Measurements from ENCODE around the gene ADGRG2. TPM values are rescaled to one million over a fixed set of nuclear protein-coding genes. Genes with fewer than 3 reads are reported as not detected.

ADGRG2 gene
- total and polyA plus RNA-seq, 2 donors (not counting 1 experiment from before 2014, with no cell fraction given): not detected

DNA sequence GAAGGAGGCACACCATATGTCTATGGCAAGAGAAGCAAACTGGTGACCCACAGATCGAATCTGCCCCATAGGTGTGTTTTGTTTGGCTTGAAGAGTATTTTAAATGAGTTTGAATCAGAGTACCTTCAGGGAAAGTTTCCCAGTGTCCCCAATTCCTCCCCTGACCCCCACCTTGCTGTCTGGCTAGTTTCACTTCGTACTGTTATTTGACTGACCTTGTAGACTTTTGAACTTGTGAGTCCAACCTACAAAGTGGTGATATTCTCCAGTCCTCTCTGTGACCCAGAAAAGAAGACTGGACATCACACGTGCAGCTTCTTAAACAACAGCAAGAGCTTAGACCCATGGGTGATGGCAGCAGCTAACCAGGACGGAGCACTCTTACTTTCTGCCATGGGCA lies 177.8 kb downstream of the ADGRG2 start:
- no peaks in the 10 kb centered on the region for H3K9me3 ChIP-seq (ENCODE audit: control extremely low read depth in 1 of 3, control insufficient read depth in 2 of 3, insufficient read depth in 1 of 3, low read length in 2 of 3)
- H2AFZ ChIP-seq (ENCODE audit: insufficient read depth, low read depth, low read length, poor library complexity, severe bottlenecking): no peak overlapping the region
- no peak overlapping the region for H3K4me3 ChIP-seq (ENCODE audit: control extremely low read depth in 1 of 5, extremely low read depth in 1 of 5, insufficient read depth in 1 of 5, low read depth in 2 of 5, low read length in 4 of 5)
- Mint-ChIP-seq H3K4me1 (no peaks in the 10 kb centered on the region), H3K9me3 (ENCODE audit: insufficient read depth) (no peaks in the 10 kb centered on the region), H3K27ac (no peak overlapping the region), H3K4me3 (no peak overlapping the region), H3K27me3 (no peaks in the 10 kb centered on the region)
- no peak for ATAC-seq (ENCODE audit: low read depth)
- ChIA-PET POLR2A (no interaction called here), CTCF (no interaction called here)
- no peaks in the 10 kb centered on the region for H4K20me1 ChIP-seq (ENCODE audit: control insufficient read depth, insufficient read depth, low read length, poor library complexity, severe bottlenecking)
- no peak overlapping the region for H3K27ac ChIP-seq (ENCODE audit: low read length in 2 of 2)
- TF ChIP-seq CTCF (IDR thresholded peaks at IDR 0.05): no peak
- no peak for TF ChIP-seq EZH2 (IDR thresholded peaks at IDR 0.05; ENCODE audit: borderline replicate concordance, insufficient read depth, low read depth, low read length, poor library complexity, severe bottlenecking)
- no peaks in the 10 kb centered on the region for H3K4me1 ChIP-seq (ENCODE audit: control insufficient read depth in 2 of 2, insufficient read depth in 2 of 2, low read length in 2 of 2)
- no peaks in the 10 kb centered on the region for H3K79me2 ChIP-seq (ENCODE audit: control insufficient read depth, insufficient read depth, low read length)
- no peak for DNase-seq
- H3K27me3 ChIP-seq (replicated peaks in 1 of 4; ENCODE audit: control extremely low read depth in 1 of 4, control insufficient read depth in 3 of 4, insufficient read depth in 4 of 4, low read length in 3 of 4): no peaks in the 10 kb centered on the region
- 100% methylated on average over 2 of the region's 4 CpGs for WGBS (ENCODE audit: insufficient coverage)
- H3K36me3 ChIP-seq (replicated peaks in 1 of 2; ENCODE audit: control extremely low read depth in 1 of 2, control insufficient read depth in 1 of 2, extremely low read depth in 1 of 2, insufficient read depth in 2 of 2, low read length in 1 of 2): peaks cover 0 to 22% of the 10 kb centered on the region in 2 experiments
- intact Hi-C loops (cut with micrococcal nuclease): no loop called here
- no peak overlapping the region for H3K9ac ChIP-seq (ENCODE audit: low read length)
- no peak overlapping the region for H3K4me2 ChIP-seq (replicated peaks; ENCODE audit: low read depth, low read length, poor library complexity, severe bottlenecking)

DNA sequence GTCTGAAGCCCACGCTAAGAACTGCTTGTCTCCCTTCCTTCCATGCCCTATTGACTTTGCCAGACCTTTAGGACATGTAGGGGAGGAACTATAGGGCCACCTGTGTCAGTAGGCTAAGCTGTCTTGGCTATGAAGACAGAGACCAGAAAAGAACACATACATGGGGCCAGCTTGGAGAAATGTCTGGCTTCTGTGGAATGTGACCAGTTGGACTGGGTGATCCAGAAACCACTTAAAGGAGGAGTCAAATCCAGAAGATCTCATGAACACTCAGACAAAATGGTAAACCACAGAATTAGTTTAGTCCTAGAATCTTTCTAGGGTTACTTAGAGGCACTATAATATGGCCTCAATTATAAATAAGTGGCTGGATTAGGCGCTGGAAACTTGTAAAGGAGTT lies 180.4 kb downstream of the ADGRG2 start:
- Mint-ChIP-seq H3K4me1 (no peaks in the 10 kb centered on the region), H3K27ac (no peak overlapping the region), H3K9me3 (ENCODE audit: insufficient read depth) (no peaks in the 10 kb centered on the region), H3K4me3 (no peak overlapping the region), H3K27me3 (no peaks in the 10 kb centered on the region)
- Histone ChIP-seq H3K36me3 (replicated peaks in 1 of 2; ENCODE audit: control extremely low read depth in 1 of 2, control insufficient read depth in 1 of 2, extremely low read depth in 1 of 2, insufficient read depth in 2 of 2, low read length in 1 of 2) (peaks cover 0 to 20% of the 10 kb centered on the region in 2 experiments), H3K4me2 (replicated peaks; ENCODE audit: low read depth, low read length, poor library complexity, severe bottlenecking) (no peak overlapping the region), H3K27me3 (replicated peaks in 1 of 4; ENCODE audit: control extremely low read depth in 1 of 4, control insufficient read depth in 3 of 4, insufficient read depth in 4 of 4, low read length in 3 of 4) (no peaks in the 10 kb centered on the region), H3K9me3 (ENCODE audit: control extremely low read depth in 1 of 3, control insufficient read depth in 2 of 3, insufficient read depth in 1 of 3, low read length in 2 of 3) (no peaks in the 10 kb centered on the region), H3K4me1 (ENCODE audit: control insufficient read depth in 2 of 2, insufficient read depth in 2 of 2, low read length in 2 of 2) (no peaks in the 10 kb centered on the region), H2AFZ (ENCODE audit: insufficient read depth, low read depth, low read length, poor library complexity, severe bottlenecking) (no peak overlapping the region), H4K20me1 (ENCODE audit: control insufficient read depth, insufficient read depth, low read length, poor library complexity, severe bottlenecking) (no peaks in the 10 kb centered on the region), H3K79me2 (ENCODE audit: control insufficient read depth, insufficient read depth, low read length) (no peaks in the 10 kb centered on the region), H3K4me3 (ENCODE audit: control extremely low read depth in 1 of 5, extremely low read depth in 1 of 5, insufficient read depth in 1 of 5, low read depth in 2 of 5, low read length in 4 of 5) (no peak overlapping the region), H3K27ac (ENCODE audit: low read length in 2 of 2) (no peak overlapping the region), H3K9ac (ENCODE audit: low read length) (no peak overlapping the region)
- WGBS (ENCODE audit: insufficient coverage): no CpG with 5 or more reads among the region's 2 CpGs
- DNase-seq (no peak), ATAC-seq (ENCODE audit: low read depth) (no peak)
- intact Hi-C loops (cut with micrococcal nuclease): no loop called here
- POLR2A ChIA-PET: no interaction called here
- TF ChIP-seq CTCF (IDR thresholded peaks at IDR 0.05): no peak
- no peak for TF ChIP-seq EZH2 (IDR thresholded peaks at IDR 0.05; ENCODE audit: borderline replicate concordance, insufficient read depth, low read depth, low read length, poor library complexity, severe bottlenecking)
- CTCF ChIA-PET: no interaction called here

Other genes starting within 250 kb of the ADGRG2 start
- 54.6 and 55.9 TPM in 2 replicates for gene PHKA2, start 138.4 kb downstream of the ADGRG2 start, total RNA-seq
- 46.9 and 60.6 TPM in 2 replicates for gene PHKA2, start 138.4 kb downstream of the ADGRG2 start, polyA plus RNA-seq
- gene PDHA1, start 221.5 kb upstream of the ADGRG2 start, total RNA-seq: 106 and 115 TPM in 2 replicates
- 82.4 and 105 TPM in 2 replicates for gene PDHA1, start 221.5 kb upstream of the ADGRG2 start, polyA plus RNA-seq

All from B cell (primary cell).